Keratinocyte (primary cell): ENCODE measurements around the gene GPBP1. TPM values are rescaled to one million over a fixed set of nuclear protein-coding genes. Genes with fewer than 3 reads are reported as not detected.

Experiments used
- DNase-seq: peaks from one replicate; pipeline ENCODE4 v3.0.0-alpha.2; 2011; ENCODE audit warnings: low read depth, missing footprints, low spot score
- FAIRE-seq: peaks from 2 replicates; lab custom pipeline; 2011; peaks lifted over from hg19 to GRCh38; lab: Jason Lieb, UNC
- H2AFZ ChIP-seq: 2 replicates; pipeline ENCODE4 v1.6.0; 2012; ENCODE audit warnings: low read length, control low read depth, inconsistent platforms; ENCODE audit not compliant: control insufficient read depth
- H3K27ac ChIP-seq: 2 replicates; pipeline ENCODE4 v1.5.1; 2011; ENCODE audit warnings: low read length; ENCODE audit not compliant: control insufficient read depth, insufficient read depth
- H3K27me3 ChIP-seq: 3 replicates; pipeline ENCODE4 v1.6.0; 2011; ENCODE audit warnings: low read length; ENCODE audit not compliant: control insufficient read depth, insufficient read depth; ENCODE audit errors: extremely low read depth
- H3K36me3 ChIP-seq, 2 experiments: 2 replicates in 1 of 2; 3 replicates in 1 of 2; pipeline ENCODE4 v1.5.1; 2011; ENCODE audit warnings: low read length in 2 of 2, mild to moderate bottlenecking in 1 of 2; ENCODE audit not compliant: control insufficient read depth in 2 of 2, insufficient read depth in 2 of 2; ENCODE audit errors: extremely low read depth in 1 of 2
- H3K4me1 ChIP-seq: 3 replicates; pipeline ENCODE4 v1.5.1; 2011; ENCODE audit warnings: low read length; ENCODE audit not compliant: control insufficient read depth, insufficient read depth; ENCODE audit errors: extremely low read depth
- H3K4me2 ChIP-seq: 3 replicates; pipeline ENCODE4 v1.6.0; 2011; ENCODE audit warnings: low read depth, low read length; ENCODE audit not compliant: control insufficient read depth, insufficient read depth; ENCODE audit errors: extremely low read depth
- H3K4me3 ChIP-seq, 3 experiments: fragments of 200-600 bp in 1 of 3; sonication (generic) in 1 of 3; 2 replicates in 2 of 3; 3 replicates in 1 of 3; pipeline ENCODE4 v1.5.1; 2011 to 2016; ENCODE audit warnings: low read length in 3 of 3, mild to moderate bottlenecking in 3 of 3, control low read depth in 2 of 3, inconsistent platforms in 1 of 3, low read depth in 1 of 3, mixed read lengths in 1 of 3, mixed run types in 1 of 3, moderate library complexity in 1 of 3; ENCODE audit not compliant: control insufficient read depth in 2 of 3, insufficient read depth in 2 of 3; ENCODE audit errors: extremely low read depth in 1 of 3
- H3K79me2 ChIP-seq: 2 replicates; pipeline ENCODE4 v1.6.0; 2012; ENCODE audit warnings: low read length; ENCODE audit not compliant: control insufficient read depth, insufficient read depth
- H3K9ac ChIP-seq: 3 replicates; pipeline ENCODE4 v1.6.0; 2011; ENCODE audit warnings: low read length; ENCODE audit not compliant: control insufficient read depth, insufficient read depth; ENCODE audit errors: extremely low read depth
- H3K9me1 ChIP-seq: 3 replicates; pipeline ENCODE4 v1.6.0; 2011; ENCODE audit warnings: low read length; ENCODE audit not compliant: control insufficient read depth, insufficient read depth; ENCODE audit errors: extremely low read depth
- H3K9me3 ChIP-seq: 2 replicates; pipeline ENCODE4 v1.5.1; 2012; ENCODE audit warnings: low read depth, low read length; ENCODE audit not compliant: control insufficient read depth
- H4K20me1 ChIP-seq: 3 replicates; pipeline ENCODE4 v1.6.0; 2011; ENCODE audit warnings: low read length; ENCODE audit not compliant: control insufficient read depth, insufficient read depth; ENCODE audit errors: extremely low read depth
- EZH2 ChIP-seq: IDR thresholded peaks from one replicate; pipeline ENCODE4 v1.6.1; 2012; ENCODE audit warnings: inconsistent platforms, mild to moderate bottlenecking, low read length, moderate library complexity
- dilution Hi-C: fragments of 300-500 bp; cut with MboI; formaldehyde crosslinking; loops from one replicate; pipeline ENCODE4 v1.7.0; 2020; ENCODE audit warnings: low sequenced_read_pairs; ENCODE audit not compliant: extremely low pct_ligation_motif_present
- polyA plus RNA-seq, 5 experiments: library from polyadenylated mRNA; depleted of rRNA in 3 of 5; stranded (reverse) in 3 of 5; stranded (forward) in 1 of 5; unstranded in 1 of 5; fragments of >200 nt; gene quantifications; 1 replicate in 1 of 5; 2 replicates in 3 of 5; 3 replicates in 1 of 5; pipeline versions ENCODE4 v1.2.1 to v1.2.3, GENCODE V29; 2011 to 2012; ENCODE audit warnings: missing spikeins in 2 of 5, low read depth in 1 of 5, low replicate concordance in 1 of 5
- TF ChIP-seq, protein P1 (sequence below), 3 experiments: IDR thresholded peaks in 1 of 3; conservative IDR thresholded peaks in 1 of 3; optimal IDR thresholded peaks in 1 of 3; 2 replicates in 2 of 3; 3 replicates in 1 of 3; pipeline versions ENCODE3 to v1.5.1; 2011; ENCODE audit warnings: low read length in 3 of 3, mild to moderate bottlenecking in 3 of 3, moderate library complexity in 2 of 3, control low read depth in 1 of 3, inconsistent platforms in 1 of 3; ENCODE audit not compliant: insufficient read depth in 2 of 3; ENCODE audit errors: extremely low read depth in 1 of 3

Gene GPBP1
- polyA plus RNA-seq, 1 donor (not counting 4 experiments of a cell fraction or from before 2014, with no cell fraction given) = 44.1 TPM

DNA sequence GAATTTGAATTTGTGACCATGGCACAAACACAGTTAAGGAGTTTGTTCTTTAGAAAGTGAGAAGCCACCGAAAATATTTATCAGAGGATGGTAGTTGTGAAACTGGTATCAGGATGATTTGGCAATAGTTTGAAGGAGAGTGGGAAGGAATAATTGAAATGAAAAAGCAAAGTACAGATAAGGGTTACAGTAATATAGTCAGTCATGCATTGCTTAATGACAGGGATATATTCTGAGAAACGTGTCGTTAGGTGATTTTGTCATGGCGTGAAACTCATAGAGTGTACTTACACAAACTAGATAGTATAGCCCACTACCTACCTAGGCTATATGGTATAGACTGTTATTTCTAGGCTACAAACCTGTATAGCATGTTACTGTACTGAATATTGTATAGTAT lies 84.2 kb downstream of the GPBP1 start:
- Histone ChIP-seq H3K9me3 (no peaks in the 10 kb centered on the region), H3K27ac (no peak overlapping the region), H4K20me1 (no peaks in the 10 kb centered on the region), H3K4me1 (peaks cover 4% of the 10 kb centered on the region), H3K79me2 (peaks cover 2% of the 10 kb centered on the region), H3K9me1 (no peaks in the 10 kb centered on the region), H3K4me3 (no peak overlapping the region), H3K9ac (no peak overlapping the region), H3K27me3 (no peaks in the 10 kb centered on the region), H3K36me3 (peaks cover 2 to 19% of the 10 kb centered on the region in 2 experiments), H3K4me2 (no peak overlapping the region), H2AFZ (no peak overlapping the region)
- FAIRE-seq (no peak), DNase-seq (no peak)
- dilution Hi-C loops = no loop called here
- TF ChIP-seq, protein P1, sequence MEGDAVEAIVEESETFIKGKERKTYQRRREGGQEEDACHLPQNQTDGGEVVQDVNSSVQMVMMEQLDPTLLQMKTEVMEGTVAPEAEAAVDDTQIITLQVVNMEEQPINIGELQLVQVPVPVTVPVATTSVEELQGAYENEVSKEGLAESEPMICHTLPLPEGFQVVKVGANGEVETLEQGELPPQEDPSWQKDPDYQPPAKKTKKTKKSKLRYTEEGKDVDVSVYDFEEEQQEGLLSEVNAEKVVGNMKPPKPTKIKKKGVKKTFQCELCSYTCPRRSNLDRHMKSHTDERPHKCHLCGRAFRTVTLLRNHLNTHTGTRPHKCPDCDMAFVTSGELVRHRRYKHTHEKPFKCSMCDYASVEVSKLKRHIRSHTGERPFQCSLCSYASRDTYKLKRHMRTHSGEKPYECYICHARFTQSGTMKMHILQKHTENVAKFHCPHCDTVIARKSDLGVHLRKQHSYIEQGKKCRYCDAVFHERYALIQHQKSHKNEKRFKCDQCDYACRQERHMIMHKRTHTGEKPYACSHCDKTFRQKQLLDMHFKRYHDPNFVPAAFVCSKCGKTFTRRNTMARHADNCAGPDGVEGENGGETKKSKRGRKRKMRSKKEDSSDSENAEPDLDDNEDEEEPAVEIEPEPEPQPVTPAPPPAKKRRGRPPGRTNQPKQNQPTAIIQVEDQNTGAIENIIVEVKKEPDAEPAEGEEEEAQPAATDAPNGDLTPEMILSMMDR (optimal IDR thresholded peaks at IDR 0.05 in 1 of 3, IDR thresholded peaks at IDR 0.05 in 1 of 3, conservative IDR thresholded peaks at IDR 0.05 in 1 of 3; ENCODE audit: extremely low read depth in 1 of 3, insufficient read depth in 2 of 3, low read length in 3 of 3) = no peak
- no peak for TF ChIP-seq EZH2

DNA sequence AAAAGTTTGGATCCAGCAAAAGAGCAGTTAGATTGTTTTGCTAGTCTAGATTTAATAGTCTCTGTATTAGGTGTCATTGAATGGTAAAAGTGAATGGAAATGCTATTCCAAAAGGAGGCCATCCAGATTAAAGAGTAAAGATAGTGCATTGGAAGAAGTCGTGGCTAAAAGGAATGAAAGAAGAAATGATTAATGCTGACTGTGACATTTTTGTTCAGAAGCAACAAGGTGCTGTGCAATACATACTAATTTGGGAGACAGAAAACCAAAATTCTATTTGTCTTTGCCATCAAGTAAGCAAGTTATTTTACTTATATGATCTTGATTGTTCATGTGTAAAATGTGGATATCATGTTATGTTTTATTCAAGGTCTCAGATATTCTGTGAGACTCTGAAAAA lies 85.1 kb downstream of the GPBP1 start:
- Histone ChIP-seq H3K36me3 (peaks cover 4 to 15% of the 10 kb centered on the region in 2 experiments), H3K79me2 (no peaks in the 10 kb centered on the region), H3K27ac (no peak overlapping the region), H3K4me1 (peaks cover 4% of the 10 kb centered on the region), H4K20me1 (no peaks in the 10 kb centered on the region), H3K4me2 (no peak overlapping the region), H2AFZ (no peak overlapping the region), H3K9me3 (no peaks in the 10 kb centered on the region), H3K4me3 (no peak overlapping the region), H3K27me3 (no peaks in the 10 kb centered on the region), H3K9ac (no peak overlapping the region), H3K9me1 (no peaks in the 10 kb centered on the region)
- no peak for TF ChIP-seq EZH2
- TF ChIP-seq, protein P1 (optimal IDR thresholded peaks at IDR 0.05 in 1 of 3, IDR thresholded peaks at IDR 0.05 in 1 of 3, conservative IDR thresholded peaks at IDR 0.05 in 1 of 3; ENCODE audit: extremely low read depth in 1 of 3, insufficient read depth in 2 of 3, low read length in 3 of 3) = no peak
- FAIRE-seq = no peak
- DNase-seq = no peak
- dilution Hi-C loops = no loop called here
